ENCODE results near the gene GPX4.

Gene GPX4

DNA sequence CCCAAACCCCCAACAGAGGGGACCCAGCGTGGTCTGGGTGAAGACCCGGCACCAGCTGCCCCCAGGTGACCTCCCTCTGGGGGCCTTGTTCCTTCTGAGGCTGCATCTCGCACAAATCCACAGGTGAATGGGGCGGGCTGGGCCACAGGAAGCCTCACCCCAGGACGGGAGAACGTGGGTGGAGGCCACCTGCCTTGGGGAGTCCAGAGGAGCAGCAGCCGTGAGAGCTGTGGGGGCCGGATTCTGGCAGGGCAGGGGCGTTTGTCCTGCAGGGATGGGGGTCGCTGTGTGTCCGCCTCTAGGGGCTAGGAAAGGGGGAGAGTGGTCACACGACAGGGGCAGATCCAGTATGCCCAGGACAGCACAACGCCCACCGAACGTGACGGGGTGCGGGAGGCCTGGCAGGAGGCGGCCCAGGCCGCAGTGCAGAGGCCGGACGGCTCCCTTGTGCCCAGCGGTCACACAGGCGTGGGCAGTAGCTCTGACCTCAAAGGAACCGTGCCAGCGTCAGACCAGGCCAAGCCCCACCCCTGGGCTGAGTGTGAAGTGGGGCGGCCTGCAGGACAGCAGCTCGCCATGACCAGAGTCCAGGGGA lies 15.3 kb upstream of the GPX4 start:
- H3K4me1 Mint-ChIP-seq, result peaks cover 37% of the 10 kb centered on the region
- no peaks in the 10 kb centered on the region for H3K27me3 Mint-ChIP-seq
- H3K4me3 Mint-ChIP-seq, result no peak overlapping the region
- no peak overlapping the region for H3K27ac Mint-ChIP-seq
- no peaks in the 10 kb centered on the region for H3K9me3 Mint-ChIP-seq
- H3K36me3 Mint-ChIP-seq, result peaks cover 5% of the 10 kb centered on the region

DNA sequence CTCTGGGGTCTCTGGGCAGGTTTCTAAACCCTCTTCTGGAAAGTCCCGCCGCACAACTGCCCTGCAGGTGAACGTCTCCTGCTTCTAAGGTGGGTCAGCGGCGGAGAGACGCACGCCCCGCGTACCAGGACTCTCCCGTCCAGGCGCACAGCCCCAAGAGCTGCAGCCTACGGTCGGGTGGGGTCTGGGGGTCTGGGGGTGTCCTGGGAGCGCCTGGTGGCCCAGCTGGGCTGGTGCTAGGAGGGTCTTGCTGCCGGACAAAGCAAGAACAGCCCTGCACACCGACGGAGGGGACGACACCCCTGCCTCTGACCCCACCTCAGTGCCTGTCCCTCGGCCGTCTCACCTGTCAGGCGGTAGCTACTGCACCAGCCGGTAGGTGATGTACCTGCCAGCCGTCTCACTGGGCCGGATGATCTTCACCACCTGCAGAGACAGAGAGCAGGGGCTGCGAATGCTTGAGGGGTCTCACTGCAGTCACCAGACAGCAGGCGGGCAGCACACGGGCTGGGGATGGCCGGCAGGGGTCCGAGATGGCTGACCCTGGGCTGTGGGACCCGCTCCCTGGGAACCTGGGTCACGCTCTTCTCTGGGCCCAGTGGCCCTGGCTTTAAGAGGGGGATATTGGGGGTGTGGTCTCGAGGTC lies 14.5 kb upstream of the GPX4 start:
- H3K27ac Mint-ChIP-seq, result no peak overlapping the region
- no peaks in the 10 kb centered on the region for H3K27me3 Mint-ChIP-seq
- H3K4me1 Mint-ChIP-seq, result peaks cover 35% of the 10 kb centered on the region
- peaks cover 4% of the 10 kb centered on the region for H3K36me3 Mint-ChIP-seq
- H3K9me3 Mint-ChIP-seq, result no peaks in the 10 kb centered on the region
- H3K4me3 Mint-ChIP-seq, result no peak overlapping the region

GRCh38 chr19:1089891-1090290 lies 13.9 kb upstream of the GPX4 start:
- Mint-ChIP-seq H3K27me3 (no peaks in the 10 kb centered on the region), H3K36me3 (peaks cover 4% of the 10 kb centered on the region), H3K4me3 (no peak overlapping the region), H3K4me1 (peaks cover 32% of the 10 kb centered on the region), H3K9me3 (no peaks in the 10 kb centered on the region), H3K27ac (no peak overlapping the region)

DNA sequence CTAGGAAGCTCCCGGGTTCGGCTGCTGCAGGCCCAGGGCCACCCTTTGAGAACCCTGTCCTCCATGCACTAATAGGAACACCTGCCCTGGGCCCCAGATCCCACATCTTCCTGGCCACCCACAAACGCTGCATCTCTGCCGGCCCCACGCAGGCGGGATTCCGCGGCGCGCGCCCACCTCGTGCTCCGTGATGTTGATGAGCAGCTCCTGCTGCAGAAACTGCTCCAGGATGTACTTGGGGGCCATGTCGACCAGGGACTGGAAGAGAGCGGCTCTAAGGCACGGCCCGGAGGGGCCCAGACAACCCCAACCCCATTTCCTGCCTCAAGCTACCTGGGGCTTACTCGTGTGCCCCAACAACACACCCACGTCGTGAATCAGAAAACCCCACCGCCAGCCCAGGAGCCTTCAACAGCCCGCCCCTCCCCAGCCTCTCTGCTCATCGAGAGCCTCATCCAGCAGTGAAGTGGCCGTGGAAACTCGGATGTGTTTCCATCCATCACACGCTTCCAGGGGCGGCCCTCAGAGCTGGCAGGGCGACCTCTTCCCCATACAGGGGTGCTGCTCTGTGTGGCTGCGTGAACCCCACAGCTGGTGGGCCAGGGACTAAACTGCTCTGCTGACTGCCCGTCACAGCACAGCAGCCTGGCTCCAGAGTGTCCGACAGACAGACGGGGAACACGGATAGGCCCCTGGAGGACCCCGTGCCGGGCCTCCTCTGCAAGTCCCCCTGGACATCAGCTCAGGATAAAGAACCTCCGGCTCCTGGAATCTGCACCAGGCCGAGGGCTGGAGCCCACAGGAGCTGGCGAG lies 12.9 kb upstream of the GPX4 start:
- no peak overlapping the region for H3K27ac Mint-ChIP-seq
- peaks cover 33% of the 10 kb centered on the region for H3K4me1 Mint-ChIP-seq
- no peaks in the 10 kb centered on the region for H3K27me3 Mint-ChIP-seq
- H3K9me3 Mint-ChIP-seq, result no peaks in the 10 kb centered on the region
- peaks cover 2% of the 10 kb centered on the region for H3K36me3 Mint-ChIP-seq
- H3K4me3 Mint-ChIP-seq, result no peak overlapping the region

DNA sequence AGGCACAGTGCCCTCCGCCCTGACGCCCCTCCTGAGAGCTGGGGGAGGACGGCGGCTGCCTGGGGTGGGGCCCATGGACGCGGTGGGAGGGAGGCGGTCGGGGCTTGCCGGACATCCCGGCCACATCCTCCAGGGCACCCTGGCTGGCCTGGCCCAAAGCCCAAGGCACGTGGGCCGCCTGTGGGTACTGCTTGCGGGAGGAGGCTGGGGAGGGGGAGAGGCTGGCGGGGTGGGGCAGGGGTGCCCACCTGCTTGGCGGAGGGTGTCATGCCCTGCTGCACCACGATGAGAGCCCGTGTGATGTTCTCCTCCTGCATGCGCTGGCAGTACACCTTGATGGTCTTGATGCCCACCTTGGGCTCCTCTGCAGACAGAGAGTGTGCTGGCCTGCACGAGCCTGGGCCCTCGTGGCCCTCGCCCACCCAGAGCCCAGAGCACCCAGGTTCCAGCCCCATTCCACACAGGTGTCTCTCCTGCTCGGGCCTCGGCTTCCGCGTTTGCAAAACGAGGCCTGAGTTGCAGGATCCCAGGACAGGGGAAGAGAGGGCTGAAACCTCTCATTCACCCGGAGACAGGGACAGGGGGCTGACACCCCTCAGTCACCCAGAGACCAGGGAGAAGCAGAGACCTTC lies 12.1 kb upstream of the GPX4 start:
- no peak overlapping the region for H3K4me3 Mint-ChIP-seq
- H3K27ac Mint-ChIP-seq, result no peak overlapping the region
- H3K9me3 Mint-ChIP-seq, result no peaks in the 10 kb centered on the region
- peaks cover 2% of the 10 kb centered on the region for H3K36me3 Mint-ChIP-seq
- H3K4me1 Mint-ChIP-seq, result peaks cover 36% of the 10 kb centered on the region
- H3K27me3 Mint-ChIP-seq, result no peaks in the 10 kb centered on the region

- H3K4me3 Mint-ChIP-seq, result peak overlapping the region; percentile 92
- H3K4me1 Mint-ChIP-seq, result peaks cover 33% of the 10 kb centered on the region
- H3K27me3 Mint-ChIP-seq, result no peaks in the 10 kb centered on the region
These were observed 10.5 kb upstream of the GPX4 start for GRCh38 chr19:1093330-1093729.

DNA sequence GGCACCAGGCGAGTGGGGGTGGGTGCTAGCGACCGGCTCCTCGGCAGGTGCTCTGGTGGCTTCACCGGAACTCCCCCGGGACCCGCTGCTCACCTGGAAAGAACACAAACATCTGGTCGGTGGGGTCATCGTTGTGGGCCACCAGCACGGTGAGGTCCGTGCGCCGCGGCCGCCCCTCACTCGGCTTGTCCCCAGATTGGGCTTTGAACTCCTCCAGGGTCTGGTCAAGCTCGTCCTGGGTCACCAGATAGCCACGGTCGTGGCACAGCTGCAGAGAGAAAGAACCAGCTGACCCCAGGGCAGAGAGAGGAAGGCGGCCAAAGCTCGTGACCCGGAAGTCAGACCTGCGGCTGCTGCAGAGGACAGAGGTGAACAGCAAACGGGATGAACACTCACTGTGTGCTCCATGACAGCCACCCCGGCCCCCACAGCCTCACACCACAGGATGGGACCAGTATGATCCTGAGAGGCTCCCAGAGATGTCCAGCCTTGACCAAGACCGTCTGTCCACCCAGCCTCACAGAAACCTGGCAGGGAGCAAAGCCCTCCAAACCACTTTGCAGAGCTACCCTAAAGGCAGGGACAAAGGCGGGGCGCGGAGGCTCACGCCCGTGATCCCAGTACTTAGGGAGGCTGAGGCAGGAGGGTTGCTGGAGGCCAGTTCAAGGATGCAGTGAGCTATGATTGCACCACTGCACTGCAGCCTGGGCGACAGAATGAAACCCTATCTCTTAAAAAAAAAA lies 9.8 kb upstream of the GPX4 start:
- peak overlapping the region; percentile 92 for H3K4me3 Mint-ChIP-seq
- peaks cover 2% of the 10 kb centered on the region for H3K36me3 Mint-ChIP-seq
- H3K27ac Mint-ChIP-seq, result peak overlapping the region; percentile 84
- H3K27me3 Mint-ChIP-seq, result no peaks in the 10 kb centered on the region
- H3K9me3 Mint-ChIP-seq, result no peaks in the 10 kb centered on the region
- H3K4me1 Mint-ChIP-seq, result peaks cover 38% of the 10 kb centered on the region

More at GRCh38 chr19:1093330-1093729, 10.5 kb upstream of the GPX4 start:
- Mint-ChIP-seq H3K9me3 (no peaks in the 10 kb centered on the region), H3K36me3 (peaks cover 2% of the 10 kb centered on the region), H3K27ac (peak overlapping the region; percentile 70)

DNA sequence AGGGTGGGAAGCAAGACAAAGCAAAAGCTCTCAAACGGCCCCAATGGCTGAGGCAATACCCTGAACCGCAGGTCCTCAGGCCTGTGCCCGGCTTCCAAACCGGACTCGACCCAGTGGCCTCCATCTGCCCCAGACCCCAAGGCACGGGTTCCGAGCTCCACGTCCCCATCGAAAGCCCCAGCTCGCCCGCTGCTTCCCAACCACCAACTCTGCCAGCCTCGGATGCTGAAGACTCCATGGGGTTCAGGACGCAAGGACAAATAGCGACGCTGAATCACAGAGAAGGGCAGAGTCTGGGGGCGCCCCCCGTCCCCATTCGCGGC lies 9.2 kb upstream of the GPX4 start:
- H3K36me3 Mint-ChIP-seq, result peaks cover 2% of the 10 kb centered on the region
- peaks cover 44% of the 10 kb centered on the region for H3K4me1 Mint-ChIP-seq
- H3K27ac Mint-ChIP-seq, result peak overlapping the region; percentile 84
- peak overlapping the region; percentile 92 for H3K4me3 Mint-ChIP-seq
- no peaks in the 10 kb centered on the region for H3K9me3 Mint-ChIP-seq
- H3K27me3 Mint-ChIP-seq, result no peaks in the 10 kb centered on the region

GRCh38 chr19:1094978-1095701 lies 8.7 kb upstream of the GPX4 start, which contains the start of gene POLR2E:
TSS of gene POLR2E (minus strand) at chr19:1095375. CDS start at chr19:1095315, 60 bp downstream.
- Mint-ChIP-seq H3K36me3 (peaks cover 2% of the 10 kb centered on the region), H3K4me3 (peak within 1 kb of the TSS; percentile 92), H3K27me3 (no peaks in the 10 kb centered on the region), H3K9me3 (no peaks in the 10 kb centered on the region), H3K27ac (peak within 1 kb of the TSS; percentile 95), H3K4me1 (peaks cover 48% of the 10 kb centered on the region)

- Mint-ChIP-seq H3K27me3 (no peaks in the 10 kb centered on the region), H3K4me1 (peaks cover 63% of the 10 kb centered on the region), H3K4me3 (no peak overlapping the region), H3K9me3 (no peaks in the 10 kb centered on the region), H3K27ac (peak overlapping the region; percentile 80), H3K36me3 (peaks cover 2% of the 10 kb centered on the region)
These were observed 6.0 kb upstream of the GPX4 start for GRCh38 chr19:1097810-1098176.

DNA sequence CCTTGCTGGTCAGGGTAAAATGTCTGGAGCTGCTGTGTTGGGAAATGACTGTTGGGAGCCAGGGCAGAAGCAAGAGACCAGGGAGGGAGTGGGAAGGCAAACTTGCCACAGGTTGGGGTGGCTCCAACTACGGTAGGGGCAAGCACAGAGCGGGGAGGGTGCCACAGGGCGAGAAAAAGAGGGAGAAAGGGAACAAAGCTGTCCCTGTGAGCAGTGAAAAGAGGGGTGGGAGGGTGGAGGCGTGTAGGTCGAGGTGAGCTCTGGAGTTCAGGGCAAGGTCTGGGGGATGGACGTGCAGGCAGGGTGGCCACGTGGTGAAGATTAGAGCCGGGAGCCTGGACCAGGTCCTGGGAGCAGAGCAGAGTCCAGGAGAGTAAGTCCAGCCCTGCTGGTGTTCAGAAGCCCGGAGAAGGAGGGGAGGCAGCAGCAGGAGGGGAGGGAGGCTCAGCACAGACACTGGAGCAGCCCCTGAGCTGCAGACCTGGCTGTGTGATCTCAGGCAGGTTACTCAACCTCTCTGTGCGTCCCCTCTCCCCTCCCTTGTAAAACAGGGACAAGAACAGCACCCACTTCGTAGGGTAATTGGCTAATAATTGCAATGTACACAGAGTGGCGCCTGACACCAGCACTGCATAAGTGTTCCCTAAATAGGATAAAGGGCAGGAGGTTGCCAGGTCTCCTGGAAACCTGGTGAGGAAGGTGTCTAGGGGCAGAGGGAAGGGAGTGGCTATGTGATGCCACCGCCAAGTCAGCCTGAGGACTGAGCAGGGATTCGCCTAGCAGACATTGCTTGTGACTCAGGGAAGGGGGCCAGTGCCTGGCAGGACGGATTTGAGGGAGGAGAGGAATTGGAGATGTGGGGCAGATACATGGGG lies 5.4 kb upstream of the GPX4 start:
- Mint-ChIP-seq H3K4me1 (peaks cover 62% of the 10 kb centered on the region), H3K36me3 (peaks cover 2% of the 10 kb centered on the region), H3K27ac (peak overlapping the region; percentile 89), H3K4me3 (no peak overlapping the region), H3K27me3 (no peaks in the 10 kb centered on the region), H3K9me3 (no peaks in the 10 kb centered on the region)

- Mint-ChIP-seq H3K4me1 (peaks cover 49% of the 10 kb centered on the region), H3K4me3 (peak overlapping the region; percentile 55), H3K36me3 (no peaks in the 10 kb centered on the region), H3K27ac (peak overlapping the region; percentile 46), H3K9me3 (no peaks in the 10 kb centered on the region), H3K27me3 (no peaks in the 10 kb centered on the region)
These were observed 2.5 kb upstream of the GPX4 start for GRCh38 chr19:1101337-1101698.

DNA sequence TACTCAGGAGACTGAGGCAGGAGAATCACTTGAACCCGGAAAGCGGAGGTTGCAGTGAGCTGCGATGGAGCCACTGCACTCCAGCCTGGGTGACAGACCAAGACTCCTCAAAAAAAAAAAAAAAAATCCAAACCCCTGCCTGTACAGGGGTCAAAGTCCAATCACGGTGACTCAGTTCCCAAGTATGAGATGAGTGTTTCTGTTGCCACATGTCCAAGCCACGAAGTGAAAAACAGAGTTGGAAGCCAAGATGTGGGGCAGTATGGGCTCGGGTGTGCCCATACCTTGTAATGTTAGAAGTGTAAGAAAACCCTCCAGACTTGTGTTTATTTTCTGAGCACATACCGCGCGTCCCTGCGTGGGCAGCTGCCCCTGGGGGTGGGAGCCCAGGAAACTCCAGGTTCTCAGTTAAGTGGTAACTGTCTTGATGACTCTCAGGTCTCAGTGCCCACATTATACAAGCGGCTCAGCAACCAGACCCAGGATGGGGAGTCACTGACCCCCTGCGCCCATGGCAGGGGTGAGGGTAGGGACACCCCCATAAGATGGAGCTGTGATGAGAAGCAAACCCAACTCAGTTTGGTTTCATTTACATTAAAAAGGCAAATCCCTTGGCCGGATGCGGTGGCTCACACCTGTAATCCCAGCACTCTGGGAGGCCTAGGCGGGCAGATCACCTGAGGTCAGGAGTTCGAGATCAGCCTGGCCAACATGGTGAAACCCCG lies 1.2 kb upstream of the GPX4 start:
- Mint-ChIP-seq H3K4me1 (peaks cover 46% of the 10 kb centered on the region), H3K9me3 (no peaks in the 10 kb centered on the region), H3K27me3 (no peaks in the 10 kb centered on the region), H3K4me3 (peak overlapping the region; percentile 70), H3K36me3 (no peaks in the 10 kb centered on the region), H3K27ac (peak overlapping the region; percentile 35)

Data from activated naive CD4-positive, alpha-beta T cell treated with anti-CD3 and anti-CD28 coated beads, Interleukin-2, amount 50 U/mL, for 24 hours (primary cell).